Activated CD4-positive, CD25-positive, alpha-beta regulatory T cell (primary cell): ENCODE measurements around the gene UBC.

Experiments used
- DNase-seq, 4 experiments: peaks; one replicate each; lab custom pipeline; 2025; lab: John Stamatoyannopoulos, UW

Gene UBC

GRCh38 chr12:124864326-124864752 is 50.1 kb downstream of the UBC start:
- DNase-seq: no peak

- peak; percentile 58 to 66 (median 64) for DNase-seq
These were observed 50.8 kb downstream of the UBC start, which contains the start of gene SCARB1 for GRCh38 chr12:124863416-124864325. TSS of gene SCARB1 (minus strand) at chr12:124863864. CDS start at chr12:124863720, 144 bp downstream.

- DNase-seq: no peak
These were observed 51.6 kb downstream of the UBC start for GRCh38 chr12:124862768-124863415.

DNA sequence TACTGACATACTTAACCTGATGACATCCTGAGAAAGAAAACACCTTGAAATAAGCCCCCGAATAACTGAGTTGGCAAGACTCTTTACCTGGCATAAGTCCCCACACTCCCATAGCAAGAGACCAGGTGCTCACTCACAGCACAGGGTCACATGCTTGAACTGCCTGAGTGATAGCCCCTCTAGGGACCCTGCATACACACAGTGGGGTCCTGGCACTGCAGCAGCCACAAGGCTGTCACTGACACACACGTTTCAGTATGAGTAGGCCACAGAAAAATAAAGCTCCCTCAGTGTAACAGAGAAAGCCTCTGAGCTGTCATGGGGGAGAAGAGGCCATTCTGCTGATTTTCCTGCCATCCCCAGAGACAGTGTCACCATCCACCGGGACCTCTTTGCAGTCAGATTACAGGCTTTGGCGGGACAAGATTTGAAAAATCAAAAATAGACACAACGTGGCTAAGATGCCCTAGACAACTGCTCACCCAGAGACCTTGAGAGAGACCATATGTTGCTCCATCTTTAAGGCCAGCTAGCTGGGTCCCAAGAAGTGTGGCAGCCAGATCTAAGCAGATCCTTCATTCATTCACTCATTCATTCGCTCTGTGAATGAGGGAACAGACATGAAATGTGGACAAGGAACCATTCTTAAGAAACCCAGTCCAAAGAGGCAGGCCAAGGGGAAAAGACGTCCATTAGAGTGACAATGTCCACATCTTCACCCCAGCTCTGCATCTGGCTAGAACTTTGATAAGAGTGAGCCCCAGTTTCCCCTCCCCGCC is 52.4 kb downstream of the UBC start:
- DNase-seq: no peak
